A549 (cell line): ENCODE results near the gene SCGB1D2. TPM values are rescaled to one million over a fixed set of nuclear protein-coding genes. Genes with fewer than 3 reads are reported as not detected.

Experiments
- ATAC-seq, 2 experiments: fragments of 200-7000 bp in 1 of 2; fragments of >200 bp in 1 of 2; cut with Nextera tagmentation in 1 of 2; cut with Tn5 transposase in 1 of 2; 3 replicates each; pipeline versions ENCODE4 v1.8.0 to v1.9.1; 2018 to 2020; ENCODE audit warnings: mild to moderate bottlenecking in 1 of 2, moderate library complexity in 1 of 2
- CTCF ChIA-PET: fragments of 300-600 bp; sonication (Branson Sonifier 250); formaldehyde crosslinking; extraction: SDS; loops from one replicate; lab custom pipeline; 2021; ENCODE audit warnings: antibody characterized with exemption, inconsistent platforms; lab: Yijun Ruan, JAX
- POLR2A ChIA-PET: fragments of 350-600 bp; formaldehyde crosslinking; extraction: SDS; loops from one replicate; lab custom pipeline; 2021; ENCODE audit warnings: antibody characterized with exemption, inconsistent platforms; lab: Yijun Ruan, JAX
- DNase-seq, 2 experiments: peaks; one replicate each; pipeline versions ENCODE4 v3.0.0 to v3.0.0-alpha.2; 2011 to 2016; ENCODE audit warnings: low read depth in 1 of 2, low spot score in 1 of 2
- FAIRE-seq: peaks from 2 replicates; lab custom pipeline; 2011; peaks lifted over from hg19 to GRCh38; lab: Jason Lieb, UNC
- H3K27ac ChIP-seq, 2 experiments: fragments of >200 bp; sonication (Bioruptor Twin); formaldehyde crosslinking; 3 replicates each; pipeline ENCODE4 v1.5.1; 2016 to 2017
- H3K4me1 ChIP-seq: fragments of >200 bp; sonication (Bioruptor Twin); formaldehyde crosslinking; 3 replicates; pipeline ENCODE4 v1.6.1; 2016
- H3K4me2 ChIP-seq: fragments of >200 bp; sonication (Bioruptor Twin); formaldehyde crosslinking; 3 replicates; pipeline ENCODE4 v1.6.1; 2016
- H3K4me3 ChIP-seq: fragments of >200 bp; sonication (Bioruptor Twin); formaldehyde crosslinking; 3 replicates; pipeline ENCODE4 v1.5.1; 2016
- H3K9me3 ChIP-seq: fragments of >200 bp; sonication (Bioruptor Twin); formaldehyde crosslinking; 3 replicates; pipeline ENCODE4 v1.6.1; 2016
- CBX8 ChIP-seq: fragments of 200-600 bp; sonication (generic); IDR thresholded peaks from 2 replicates; pipeline ENCODE4 v1.6.1; 2016
- CHD2 ChIP-seq: fragments of 150-350 bp; IDR thresholded peaks from 2 replicates; pipeline ENCODE4 v1.6.1; 2014; ENCODE audit warnings: low read length; ENCODE audit not compliant: partially characterized antibody
- CTCF ChIP-seq: fragments of >200 bp; sonication (Bioruptor Twin); formaldehyde crosslinking; IDR thresholded peaks from 3 replicates; pipeline ENCODE4 v1.5.1; 2016
- EHMT2 ChIP-seq: fragments of 200-600 bp; sonication (generic); IDR thresholded peaks from 2 replicates; pipeline ENCODE4 v1.6.1; 2016; ENCODE audit warnings: antibody characterized with exemption, low read depth, mild to moderate bottlenecking, moderate library complexity
- FOSB ChIP-seq: fragments of 250-450 bp; sonication (Bioruptor Pico); IDR thresholded peaks from 2 replicates; pipeline ENCODE4 v1.5.0; 2020; ENCODE audit warnings: mild to moderate bottlenecking, moderate library complexity
- FOSL2 ChIP-seq, 2 experiments: fragments of 450-650 bp in 1 of 2; fragments of >200 bp in 1 of 2; sonication (Bioruptor Twin) in 1 of 2; formaldehyde crosslinking; IDR thresholded peaks; 2 replicates each; pipeline versions ENCODE4 v1.5.0 to v1.6.1; 2016 to 2020; ENCODE audit warnings: mild to moderate bottlenecking in 1 of 2, moderate library complexity in 1 of 2
- HDAC2 ChIP-seq: fragments of 200-600 bp; sonication (generic); IDR thresholded peaks from 2 replicates; pipeline ENCODE4 v1.6.1; 2016
- HES2 ChIP-seq: fragments of >200 bp; sonication (Bioruptor Twin); formaldehyde crosslinking; IDR thresholded peaks from 2 replicates; pipeline ENCODE4 v1.6.1; 2016
- HEYL ChIP-seq: fragments of 250-450 bp; sonication (Bioruptor Pico); IDR thresholded peaks from 2 replicates; pipeline ENCODE4 v1.8.0; 2021; ENCODE audit warnings: mild to moderate bottlenecking, moderate library complexity
- HOXB5 ChIP-seq: fragments of 250-450 bp; sonication (Bioruptor Pico); IDR thresholded peaks from 2 replicates; pipeline ENCODE4 v1.5.0; 2020; ENCODE audit warnings: mild to moderate bottlenecking, moderate library complexity
- MAZ ChIP-seq: fragments of 150-350 bp; IDR thresholded peaks from 2 replicates; pipeline ENCODE4 v1.6.1; 2014; ENCODE audit warnings: antibody characterized with exemption, low read depth, low read length, borderline replicate concordance
- MYC ChIP-seq: IDR thresholded peaks from 2 replicates; pipeline ENCODE4 v1.6.1; 2012; ENCODE audit warnings: mild to moderate bottlenecking, inconsistent platforms, low read length, improper control_type of control experiment, borderline replicate concordance
- RARB ChIP-seq: fragments of 250-450 bp; sonication (Bioruptor Pico); IDR thresholded peaks from 2 replicates; pipeline ENCODE4 v1.8.0; 2021; ENCODE audit warnings: mild to moderate bottlenecking, moderate library complexity
- RCOR1 ChIP-seq: fragments of 150-350 bp; IDR thresholded peaks from 2 replicates; pipeline ENCODE4 v1.6.1; 2014; ENCODE audit warnings: antibody characterized with exemption, low read length, low read depth
- REST ChIP-seq: fragments of 200-600 bp; sonication (generic); IDR thresholded peaks from 2 replicates; pipeline ENCODE4 v1.6.1; 2016; ENCODE audit warnings: antibody characterized with exemption, mild to moderate bottlenecking, moderate library complexity
- RFX5 ChIP-seq: fragments of 450-650 bp; IDR thresholded peaks from 2 replicates; pipeline ENCODE4 v1.7.1; 2014; ENCODE audit warnings: antibody characterized with exemption, mild to moderate bottlenecking, moderate library complexity
- RNF2 ChIP-seq: fragments of 200-600 bp; sonication (generic); IDR thresholded peaks from 2 replicates; pipeline ENCODE4 v1.6.1; 2016; ENCODE audit warnings: low read depth, mild to moderate bottlenecking, antibody characterized with exemption, moderate library complexity, borderline replicate concordance
- SMC3 ChIP-seq: fragments of >200 bp; sonication (Bioruptor Twin); formaldehyde crosslinking; IDR thresholded peaks from 3 replicates; pipeline ENCODE4 v1.6.1; 2018; ENCODE audit warnings: inconsistent platforms
- SREBF2 ChIP-seq: fragments of 450-650 bp; IDR thresholded peaks from 2 replicates; pipeline ENCODE4 v1.6.1; 2014; ENCODE audit warnings: mild to moderate bottlenecking, moderate library complexity
- TFCP2L1 ChIP-seq: fragments of 250-450 bp; sonication (Bioruptor Pico); IDR thresholded peaks from 2 replicates; pipeline ENCODE4 v1.5.0; 2021; ENCODE audit warnings: mild to moderate bottlenecking
- TP53 ChIP-seq: fragments of 250-450 bp; sonication (Bioruptor Pico); IDR thresholded peaks from 2 replicates; pipeline ENCODE4 v1.5.0; 2021; ENCODE audit warnings: mild to moderate bottlenecking, moderate library complexity
- ZFP36 ChIP-seq: fragments of 450-650 bp; IDR thresholded peaks from 2 replicates; pipeline ENCODE4 v1.6.1; 2014; ENCODE audit warnings: borderline replicate concordance; ENCODE audit not compliant: partially characterized antibody
- WGBS: methylation state at CpG from one replicate; pipeline ENCODE4 v1.1.6; 2017; ENCODE audit errors: missing lambda C conversion rate; 5-methylcytosine and 5-hydroxymethylcytosine counted together
- polyA plus RNA-seq, 4 experiments: library from polyadenylated mRNA; depleted of rRNA in 3 of 4; stranded (reverse); fragments of >200 nt; fragmentation: RNase III in 1 of 4; extraction: RNeasy Plus Mini Kit Qiagen cat#74134 plus additional on column Dnase treatment in 1 of 4; gene quantifications; 2 replicates in 3 of 4; 3 replicates in 1 of 4; pipeline ENCODE4 v1.2.3, GENCODE V29; 2011 to 2017

Gene SCGB1D2
- polyA plus RNA-seq, 2 of the 4 experiments (the other 2 are of a cell fraction) = not detected

GRCh38 chr11:62256281-62256680, 14.2 kb downstream of the SCGB1D2 start:
- WGBS = 40% methylated on average over 2 of the region's 2 CpGs
- CTCF ChIA-PET = interaction anchor here (0.5 to 2.0 kb wide), 4 partner anchors 14 to 266 kb away, joined by 3 to 7 read pairs (median 3); partner anchors contain the start of gene SCGB1D2
- Histone ChIP-seq H3K4me3 (no peak overlapping the region), H3K9me3 (peaks cover 12% of the 10 kb centered on the region; the same call in 2 of the 3 replicates), H3K4me1 (no peaks in the 10 kb centered on the region), H3K4me2 (no peak overlapping the region), H3K27ac (no peak overlapping the region)
- no peak for DNase-seq
- no peak for FAIRE-seq
- POLR2A ChIA-PET = no interaction called here
- TF ChIP-seq MYC (no peak), FOSL2 (IDR thresholded peaks at IDR 0.05) (no peak), FOSL2 (CRISPR knock-in tag; IDR thresholded peaks at IDR 0.05) (no peak), HDAC2 (no peak), HEYL (CRISPR knock-in tag) (no peak), RFX5 (no peak), REST (no peak), RNF2 (no peak), TFCP2L1 (CRISPR knock-in tag) (no peak), SMC3 (no peak), EHMT2 (no peak), SREBF2 (no peak), HOXB5 (CRISPR knock-in tag) (no peak), HES2 (no peak), ZFP36 (no peak), CTCF (no peak), RCOR1 (no peak), RARB (no peak)
- no peak for ATAC-seq

- H3K27ac ChIP-seq = no peak overlapping the region
- DNase-seq (no peak), ATAC-seq (no peak), FAIRE-seq (no peak)
- H3K4me2 ChIP-seq = no peak overlapping the region
- ChIA-PET CTCF (no interaction called here), POLR2A (no interaction called here)
- H3K4me1 ChIP-seq = no peaks in the 10 kb centered on the region
- H3K9me3 ChIP-seq = no peaks in the 10 kb centered on the region
- TF ChIP-seq CHD2 = no peak
- no peak for TF ChIP-seq FOSB (CRISPR knock-in tag)
- no peak for TF ChIP-seq TP53 (CRISPR knock-in tag)
- no peak for TF ChIP-seq MAZ
- no peak for TF ChIP-seq REST
- no peak for TF ChIP-seq HES2
- TF ChIP-seq CBX8 = no peak
- WGBS = 29% methylated on average over 6 of the region's 6 CpGs
- no peak overlapping the region for H3K4me3 ChIP-seq
Measured at GRCh38 chr11:62260261-62260953, 18.4 kb downstream of the SCGB1D2 start.
